HL-60/S4 treated with phorbol 12-myristate 13-acetate at 8.2 ng/mL for 4 days and 3 days (cell line): ENCODE results near the gene KIAA0232.
"Not testable (repeated sequence)": the region's sequence is repeated elsewhere in the genome, so short reads cannot be mapped to it uniquely, and the experiment has no call there.

ENCODE experiments used
- in situ Hi-C: fragments of 300-500 bp; cut with MboI; formaldehyde crosslinking; loops from 2 replicates; pipeline ENCODE4 v1.15.0; 2022; ENCODE audit warnings: low sequenced_read_pairs

KIAA0232 gene

DNA sequence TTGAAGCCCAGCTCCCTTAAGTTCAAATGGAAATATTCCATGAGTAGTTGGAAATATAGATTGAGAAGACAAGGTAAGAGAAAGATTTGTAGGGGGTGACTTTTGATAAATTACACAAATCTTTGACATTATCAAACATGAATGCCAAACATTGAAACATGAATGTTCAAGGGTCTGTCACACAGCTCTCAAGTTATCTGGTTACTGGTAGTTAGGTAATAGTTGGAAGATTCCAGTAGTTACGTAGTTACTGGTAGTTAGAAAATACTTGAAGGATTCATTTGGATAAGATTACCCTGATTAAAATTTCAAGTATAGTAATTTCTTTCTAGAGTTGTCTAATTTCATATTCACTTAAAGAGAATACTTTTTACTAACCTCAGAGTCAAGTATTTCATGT, 20.7 kb downstream of the KIAA0232 start:
- in situ Hi-C loops = no loop called here

DNA sequence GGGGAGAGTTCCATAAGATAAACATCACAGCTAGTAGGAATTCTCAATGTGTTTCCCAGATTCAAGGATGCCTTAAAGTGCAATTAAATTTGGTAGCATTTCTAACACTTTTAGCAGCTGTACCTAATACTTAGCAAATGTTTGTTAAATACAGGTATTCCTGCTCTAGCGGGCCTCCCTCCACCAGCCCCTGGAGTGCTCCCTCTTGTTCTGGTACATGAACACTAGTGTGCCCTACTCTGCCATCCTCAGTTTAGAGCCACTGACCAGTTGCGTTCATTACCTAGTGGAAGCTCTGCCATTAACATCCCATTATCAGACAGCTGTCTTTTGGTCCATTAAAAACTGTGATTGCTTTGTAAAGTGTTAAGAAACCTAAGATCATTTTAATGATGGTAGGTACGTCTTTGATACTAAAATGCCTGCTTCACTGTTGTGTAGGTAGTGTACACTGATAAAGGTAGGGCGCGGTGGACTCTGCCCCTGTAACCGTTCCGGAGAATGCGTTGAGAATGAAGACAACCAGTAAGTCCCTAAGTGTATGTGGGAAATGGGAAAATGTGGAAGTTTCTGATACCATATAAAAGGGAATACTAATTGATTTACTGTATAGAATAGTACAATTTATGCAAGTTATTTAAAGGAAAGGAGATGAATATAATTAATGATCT, 21.7 kb downstream of the KIAA0232 start:
- in situ Hi-C loops = no loop called here

DNA sequence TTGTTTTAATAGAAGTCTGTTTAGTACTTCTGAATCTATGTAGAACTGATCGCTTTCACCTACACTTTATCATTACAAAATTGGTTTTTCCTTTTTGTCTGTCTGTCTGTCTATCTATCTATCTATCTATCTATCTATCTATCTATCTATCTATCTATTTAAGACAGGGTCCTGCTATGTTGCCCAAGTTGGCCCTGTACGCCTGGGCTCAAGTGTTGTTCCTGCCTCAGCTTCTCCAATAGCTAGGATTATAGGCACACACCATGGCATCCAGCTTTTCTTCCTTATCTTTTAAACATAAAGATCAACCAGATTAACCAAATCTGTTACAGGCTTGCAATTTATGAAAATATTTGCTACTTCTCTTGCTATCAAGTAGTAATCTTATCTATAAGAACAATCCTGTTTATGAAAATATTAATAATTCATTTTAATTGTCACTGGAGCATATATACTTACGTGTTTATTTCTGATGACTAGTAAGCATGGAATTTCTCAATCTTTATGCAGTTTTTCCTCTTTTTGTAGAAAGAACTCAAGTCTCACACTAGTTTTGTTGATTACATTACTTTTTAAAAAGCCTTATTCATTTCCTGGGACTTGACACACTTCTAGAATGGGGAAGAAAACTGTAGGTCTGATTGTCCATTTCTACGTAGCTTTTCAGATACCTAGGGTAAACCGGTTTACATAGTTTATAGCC, 24.5 kb downstream of the KIAA0232 start:
- in situ Hi-C loops = no loop called here

DNA sequence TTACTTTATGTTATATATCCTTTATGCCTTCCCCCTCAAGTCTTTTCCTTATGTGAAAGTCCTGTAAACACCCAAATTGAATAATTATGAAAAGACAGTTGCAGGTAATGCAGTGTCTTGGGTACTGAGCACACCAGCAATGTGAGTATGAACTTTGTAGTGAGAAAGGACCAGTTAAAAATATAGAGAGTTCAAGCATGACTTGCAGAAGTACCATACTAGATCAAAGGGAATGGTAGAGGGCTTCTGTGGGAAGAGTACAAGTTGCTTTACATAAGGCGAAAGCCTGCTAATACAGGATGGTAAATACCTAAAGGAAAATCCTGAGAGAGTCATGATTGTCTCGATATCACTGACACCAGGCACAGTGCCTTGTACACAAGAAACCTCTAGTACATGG, 25.7 kb downstream of the KIAA0232 start:
- in situ Hi-C loops = no loop called here

DNA sequence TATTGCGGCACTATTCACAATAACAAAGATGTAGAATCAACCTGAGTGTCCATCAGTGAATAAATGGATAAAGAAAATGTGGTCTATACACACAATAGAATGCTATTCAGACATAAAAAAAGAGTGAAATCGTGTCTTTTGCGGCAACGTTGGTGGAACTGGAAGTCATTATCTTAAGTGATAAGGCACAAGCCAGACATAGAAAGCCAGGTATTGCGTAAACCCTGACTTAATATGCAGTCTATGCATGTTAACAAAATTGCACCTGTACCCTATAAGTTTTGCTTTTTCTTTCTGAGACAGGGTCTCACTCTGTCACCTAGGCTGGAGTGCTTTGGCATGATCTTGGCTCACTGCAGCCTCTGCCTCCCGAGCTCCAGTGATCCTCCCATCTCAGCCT, 28.6 kb downstream of the KIAA0232 start:
- in situ Hi-C loops = no loop called here

DNA sequence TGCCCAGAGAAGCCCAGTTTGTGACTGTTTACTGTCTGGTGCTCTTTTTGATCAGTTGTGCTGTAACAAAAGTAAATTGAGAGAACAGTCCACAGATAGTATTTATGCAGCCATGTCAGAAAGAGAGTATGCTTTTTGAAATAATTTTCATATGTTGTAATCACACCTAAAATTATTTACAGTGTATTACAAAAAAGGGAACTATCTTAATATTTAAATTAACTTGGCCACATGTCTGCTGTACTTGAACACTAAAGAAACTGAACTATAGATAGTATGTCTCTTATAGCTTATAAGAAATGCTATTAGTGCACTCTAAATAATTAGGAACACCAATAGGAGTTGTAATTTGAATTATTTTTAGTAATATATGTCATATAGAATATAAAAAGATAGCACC, 30.2 kb downstream of the KIAA0232 start:
- in situ Hi-C loops = no loop called here

DNA sequence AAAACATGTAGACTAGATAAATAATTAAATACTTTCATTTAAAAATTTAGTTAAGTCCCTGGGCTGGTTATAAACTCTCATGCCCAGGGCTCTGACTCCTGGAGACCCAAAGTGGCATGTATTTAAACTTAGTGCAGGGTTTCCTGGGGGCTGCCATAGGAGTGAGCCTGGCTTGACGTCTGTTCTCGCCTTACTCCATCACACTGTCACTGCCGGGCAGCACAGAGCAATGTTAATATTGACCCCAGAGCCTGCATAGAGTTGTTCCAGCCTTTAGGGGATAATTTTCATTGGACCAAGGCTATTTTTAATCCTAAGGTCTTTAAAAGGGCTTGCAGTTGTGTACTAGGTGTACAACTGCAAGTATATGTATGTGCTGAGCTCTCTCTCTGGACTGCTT, 31.2 kb downstream of the KIAA0232 start:
- in situ Hi-C loops = no loop called here

DNA sequence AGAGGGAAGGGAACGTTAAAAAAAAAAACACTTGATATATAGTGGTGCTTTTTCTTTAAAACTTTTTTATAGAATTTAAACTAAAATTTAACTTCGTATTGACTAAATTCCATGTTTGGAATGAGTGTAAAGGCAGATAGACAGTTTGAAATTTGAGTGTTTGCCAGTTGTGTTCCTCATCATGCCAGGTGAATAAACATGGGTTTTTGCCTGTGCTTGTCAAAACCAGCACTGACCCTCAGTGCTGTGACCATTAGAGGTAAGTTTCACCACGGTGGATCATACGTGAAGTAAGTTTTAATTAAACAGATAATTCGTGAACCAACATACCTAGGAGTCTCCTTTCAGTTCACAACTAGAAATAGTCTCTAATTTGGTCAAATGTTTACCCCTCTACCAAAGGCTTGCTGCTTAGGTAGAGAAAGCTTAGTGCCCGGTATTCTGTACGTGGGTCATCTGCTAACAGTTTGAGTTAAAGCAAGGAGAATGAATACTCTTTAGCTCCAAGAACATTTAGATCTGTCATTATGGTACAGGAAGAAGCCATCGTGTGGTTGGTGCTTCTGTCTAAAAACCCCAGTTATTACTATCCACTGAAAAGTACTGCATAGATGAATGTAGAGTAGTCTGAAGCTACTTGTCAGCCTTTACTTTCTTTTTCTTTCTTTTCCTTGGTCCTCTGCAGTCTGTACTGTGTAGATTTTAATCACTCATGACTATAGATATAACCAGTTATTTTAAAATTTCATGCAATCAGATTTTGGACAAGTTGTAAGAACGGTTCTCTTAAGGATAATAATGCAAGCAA, 32.7 kb downstream of the KIAA0232 start:
- in situ Hi-C loops = no loop called here

DNA sequence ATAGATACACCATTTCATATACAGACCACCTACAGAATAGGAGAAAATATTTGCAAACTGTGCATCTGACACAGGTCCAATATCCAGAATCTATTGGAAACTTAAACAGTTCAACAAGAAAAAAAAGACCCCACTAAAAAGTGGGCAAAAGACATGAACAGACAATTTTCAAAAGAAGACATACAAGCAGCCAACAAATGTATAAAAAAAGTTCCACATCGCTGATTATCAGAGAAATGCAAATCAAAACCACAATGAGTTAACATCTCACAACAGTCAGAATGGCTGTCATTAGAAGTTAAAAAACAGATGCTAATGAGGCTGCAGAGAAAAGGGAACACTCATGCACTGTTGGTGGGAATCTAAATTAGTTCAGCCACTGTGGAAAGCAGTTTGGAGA, 36.8 kb downstream of the KIAA0232 start:
- in situ Hi-C loops = no loop called here

DNA sequence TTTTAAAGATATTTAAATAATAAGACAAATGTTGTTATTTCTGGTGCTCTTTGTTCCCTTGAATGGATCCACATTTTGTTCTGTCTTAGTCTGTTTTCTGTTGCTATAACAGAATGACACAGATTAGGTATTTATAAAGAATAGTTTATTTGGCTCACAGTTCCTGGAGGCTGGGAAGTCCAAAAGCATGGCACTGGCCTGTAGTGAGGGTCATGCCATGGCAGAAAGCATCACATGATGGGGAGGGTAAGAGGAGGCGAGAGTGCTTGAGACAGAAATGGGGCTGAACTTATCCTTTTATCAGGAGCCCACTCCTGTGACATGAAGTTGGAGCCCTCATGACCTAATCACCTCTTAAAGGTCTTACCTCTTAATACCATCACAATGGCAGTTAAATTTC, 38.2 kb downstream of the KIAA0232 start:
- in situ Hi-C loops = no loop called here

DNA sequence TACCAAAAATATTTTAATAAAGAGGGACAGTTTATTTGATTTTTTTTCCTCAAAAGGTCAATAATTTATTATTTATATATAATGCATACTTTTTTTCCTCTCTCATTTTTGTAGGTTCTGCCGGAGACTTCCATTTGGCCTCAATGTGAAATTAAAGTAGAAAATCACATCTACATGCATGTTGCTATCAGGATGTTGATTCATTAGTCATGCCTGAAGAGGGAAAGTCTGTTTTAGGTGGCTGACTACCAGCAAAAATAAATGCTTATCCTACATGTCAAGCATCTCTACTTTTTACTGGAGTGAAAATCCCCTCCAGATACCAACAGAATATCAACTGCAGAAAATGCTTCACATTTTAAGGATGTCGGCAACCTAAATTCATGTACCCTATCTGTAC, 41.5 kb downstream of the KIAA0232 start:
- in situ Hi-C loops = no loop called here

DNA sequence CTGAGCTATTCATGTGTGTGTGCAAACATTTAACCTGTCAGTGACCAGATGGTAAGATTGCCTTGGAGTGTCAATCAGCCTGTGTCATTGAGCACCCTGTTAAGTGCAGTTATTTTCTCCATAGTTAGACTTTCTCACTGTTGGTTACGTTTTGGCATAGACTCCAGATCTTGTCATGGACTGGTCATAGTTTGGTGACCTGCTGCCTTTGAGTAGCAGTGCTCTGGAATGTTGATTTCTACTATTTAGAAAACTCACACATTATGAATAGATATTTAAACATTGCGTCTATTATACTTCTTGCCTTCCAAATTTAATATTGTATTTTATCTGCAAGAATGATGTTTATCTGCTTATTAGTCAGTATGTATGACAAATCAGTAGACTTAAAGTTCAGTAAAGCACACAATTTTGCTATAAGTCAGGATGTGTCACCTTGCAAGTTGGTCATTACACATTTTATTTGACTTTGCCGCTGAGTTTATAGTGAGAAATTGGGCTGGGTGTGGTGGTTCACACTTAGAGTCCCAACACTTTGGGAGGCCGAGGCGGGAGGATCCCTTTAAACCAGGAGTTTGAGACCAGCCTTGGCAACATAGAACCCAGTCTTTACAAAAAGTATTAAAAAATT, 42.4 kb downstream of the KIAA0232 start:
- in situ Hi-C loops = no loop called here

DNA sequence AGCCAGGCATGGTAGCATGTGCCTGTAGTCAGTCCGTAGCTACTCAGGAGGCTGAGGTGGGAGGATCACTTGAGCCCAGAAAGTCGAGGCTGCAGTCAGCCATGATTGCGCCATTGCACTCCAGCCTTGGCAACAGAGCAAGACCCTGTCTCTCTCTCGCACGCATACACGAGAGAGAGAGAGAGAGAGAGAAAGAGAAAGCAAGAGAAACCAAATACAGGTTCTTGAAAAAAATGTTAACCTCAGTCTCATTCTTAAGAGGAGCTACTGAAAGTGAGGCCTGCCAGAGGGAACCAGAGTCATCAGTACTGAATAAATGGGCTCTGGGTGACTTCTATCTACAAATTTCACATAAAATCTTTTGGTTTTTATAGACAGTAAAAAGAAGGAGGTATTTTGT, 42.9 kb downstream of the KIAA0232 start:
- in situ Hi-C loops = no loop called here

DNA sequence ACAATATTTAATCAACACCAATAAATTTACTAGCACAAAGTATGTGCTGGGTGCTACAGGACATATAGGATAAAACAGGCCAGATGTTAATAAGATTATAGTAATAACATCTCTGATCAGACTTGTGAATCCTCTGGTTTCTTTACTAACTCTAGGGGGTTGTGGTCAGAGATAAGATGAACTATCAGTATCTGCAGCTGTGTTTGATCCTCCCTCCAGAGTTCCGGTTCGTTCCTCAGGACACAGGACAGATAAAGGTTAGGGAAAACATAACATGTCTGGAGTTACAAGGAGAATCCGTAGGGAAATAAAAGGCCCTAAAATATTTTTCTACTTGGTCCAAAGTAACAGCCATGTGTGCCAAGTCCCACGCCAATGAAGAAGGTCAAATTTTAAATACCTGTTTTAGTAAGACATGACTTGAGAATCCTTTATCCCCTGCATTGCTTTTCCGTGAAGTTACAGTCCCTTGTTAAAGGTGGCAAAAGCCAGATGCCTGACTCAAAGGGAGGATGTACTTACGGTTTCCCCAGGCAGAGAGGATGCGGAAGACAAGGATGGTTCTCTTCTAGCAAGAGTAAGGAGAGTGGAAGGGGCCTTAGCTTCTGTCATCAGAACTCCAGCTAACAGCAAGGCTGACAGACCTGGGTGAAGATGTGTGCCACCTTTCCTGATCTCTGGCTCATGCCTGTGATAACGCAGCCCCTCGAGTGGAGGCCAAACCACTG, 44.4 kb downstream of the KIAA0232 start:
- in situ Hi-C loops = no loop called here

DNA sequence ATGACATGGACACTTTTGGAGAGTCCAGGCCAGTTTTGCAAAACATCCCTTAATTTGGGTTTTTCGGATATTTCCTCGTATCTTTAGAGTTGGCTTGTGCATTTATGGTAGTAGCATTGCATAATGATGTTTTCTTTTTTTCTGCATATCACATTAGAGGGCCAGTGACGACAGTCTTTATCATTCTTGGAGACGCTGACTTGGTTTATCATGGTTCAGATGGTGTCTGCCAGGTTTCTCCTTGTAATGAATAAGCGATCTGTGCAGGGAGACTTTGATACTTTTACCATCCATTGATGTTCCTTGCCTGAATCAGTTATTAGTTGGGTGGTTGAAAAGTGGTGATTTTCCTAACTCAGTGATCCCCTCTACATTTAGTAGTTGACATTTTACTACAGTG, 46.6 kb downstream of the KIAA0232 start:
- in situ Hi-C loops = no loop called here

DNA sequence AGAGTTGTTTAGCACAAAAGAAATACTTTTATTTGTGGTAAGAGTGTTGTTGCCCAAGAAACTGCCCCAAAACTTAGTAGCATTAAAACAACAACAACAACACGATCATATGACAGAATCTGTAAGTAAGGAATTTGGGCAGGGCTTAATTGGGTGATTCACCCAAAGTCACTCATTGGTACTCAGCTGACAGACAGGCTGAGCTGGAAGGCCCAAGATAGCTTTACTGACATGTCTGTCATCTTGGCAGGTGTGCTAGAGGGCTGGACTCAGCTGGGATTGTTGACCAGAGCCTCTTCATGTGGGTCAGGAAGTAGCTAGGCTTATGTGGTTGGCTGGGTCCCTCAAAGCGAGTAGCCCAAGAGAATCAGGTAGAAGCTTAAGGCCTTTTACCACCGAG, 52.3 kb downstream of the KIAA0232 start:
- in situ Hi-C loops = no loop called here

DNA sequence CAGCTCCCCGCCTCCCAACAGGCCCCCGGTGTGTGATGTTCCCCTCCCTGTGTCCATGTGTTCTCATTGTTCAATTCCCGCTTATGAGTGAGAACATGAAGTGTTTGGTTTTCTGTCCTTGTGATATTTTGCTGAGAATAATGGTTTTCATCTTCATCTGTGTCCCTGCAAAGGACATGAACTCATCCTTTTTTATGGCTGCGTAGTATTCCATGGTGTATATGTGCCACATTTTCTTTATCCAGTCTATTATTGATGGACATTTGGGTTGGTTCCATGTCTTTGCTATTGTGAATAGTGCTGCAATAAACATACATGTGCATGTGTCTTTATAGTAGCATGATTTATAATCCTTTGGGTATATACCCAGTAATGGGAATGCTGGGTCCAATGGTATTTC, 53.1 kb downstream of the KIAA0232 start:
- in situ Hi-C loops = not testable (repeated sequence)

DNA sequence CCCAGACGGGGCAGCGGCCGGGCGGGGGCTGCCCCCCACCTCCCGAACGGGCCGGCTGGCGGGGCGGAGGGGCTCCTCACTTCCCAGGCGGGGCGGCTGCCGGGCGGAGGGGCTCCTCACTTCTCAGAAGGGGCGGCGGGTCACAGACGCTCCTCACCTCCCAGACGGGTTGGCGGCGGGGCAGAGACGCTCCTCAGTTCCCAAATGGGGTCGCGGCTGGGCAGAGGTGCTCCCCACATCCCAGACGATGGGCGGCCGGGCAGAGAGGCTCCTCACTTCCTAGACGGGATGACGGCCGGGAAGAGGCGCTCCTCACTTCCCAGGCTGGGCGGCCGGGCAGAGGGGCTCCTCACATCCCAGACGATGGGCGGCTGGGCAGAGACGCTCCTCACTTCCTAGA, 54.6 kb downstream of the KIAA0232 start:
- in situ Hi-C loops = not testable (repeated sequence)

DNA sequence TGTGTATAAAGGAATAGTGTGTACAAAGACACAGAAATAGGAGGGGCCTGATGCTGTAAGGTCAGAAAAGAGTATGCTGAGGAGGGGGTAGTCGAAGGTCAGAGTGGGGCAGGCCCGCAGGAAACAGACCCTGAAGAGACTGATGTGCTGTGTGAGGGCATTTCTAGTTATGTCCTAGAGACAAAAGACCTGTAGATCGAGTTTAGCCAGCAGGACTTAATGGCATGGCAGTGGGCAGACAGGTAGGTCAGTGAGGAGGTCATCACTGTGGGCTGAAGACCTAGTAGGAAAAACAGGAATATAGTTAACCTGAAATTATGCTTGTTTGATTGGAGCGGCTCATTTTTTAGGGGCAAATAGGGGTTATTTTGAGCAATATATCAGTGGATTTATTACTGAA, 57.1 kb downstream of the KIAA0232 start:
- in situ Hi-C loops = no loop called here

DNA sequence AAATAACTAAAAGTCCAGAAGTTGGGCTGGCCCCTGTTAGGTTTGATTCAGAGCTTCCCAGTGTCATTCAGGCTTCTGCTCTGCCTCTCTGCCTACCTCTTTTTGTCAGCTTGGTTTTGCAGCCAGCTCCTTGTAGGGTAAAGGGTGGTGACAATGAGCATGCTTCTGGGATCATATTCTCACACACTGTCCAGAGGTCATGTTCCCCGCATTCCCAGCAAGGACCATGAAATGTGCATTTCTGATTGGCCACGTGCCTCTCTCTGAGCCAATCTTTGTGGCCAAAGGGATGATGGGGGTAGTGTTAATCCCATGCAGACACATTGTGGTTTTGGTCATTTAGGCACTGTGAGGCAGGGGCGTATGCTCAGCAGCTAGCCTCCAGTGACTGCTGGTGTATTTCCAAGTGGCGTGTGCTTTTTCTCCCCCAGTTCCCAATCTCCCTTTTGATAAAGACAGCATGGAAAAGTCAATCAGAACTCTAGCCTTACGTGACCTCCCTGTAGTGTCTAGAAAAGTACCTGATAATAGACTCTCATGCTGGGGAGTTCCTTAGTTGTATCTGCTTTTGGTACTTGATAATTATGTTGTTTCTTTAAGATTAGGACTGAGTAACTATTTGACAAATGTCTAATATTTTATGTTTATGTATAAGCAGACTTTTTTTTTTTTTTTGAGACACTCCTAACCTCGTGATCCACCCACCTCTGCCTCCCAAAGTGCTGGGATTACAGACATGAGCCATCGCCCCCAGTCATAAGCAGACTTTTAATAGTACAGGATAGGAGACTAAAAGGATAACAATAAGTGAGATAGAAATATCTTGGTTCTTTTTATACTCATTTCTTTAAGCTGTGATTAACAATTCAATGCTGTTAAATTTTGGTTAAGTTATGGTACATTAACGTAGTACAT, 57.8 kb downstream of the KIAA0232 start:
- in situ Hi-C loops = no loop called here
